RWPE2 (cell line): ENCODE measurements around the gene ESYT3.

Experiments used
- ATAC-seq: fragments of 200-7000 bp; cut with Tn5 transposase; 3 replicates; pipeline ENCODE4 v1.9.1; 2021; ENCODE audit warnings: low read depth
- DNase-seq: peaks from one replicate; pipeline ENCODE4 v3.0.0-alpha.2; 2020; ENCODE audit warnings: low spot score
- H3K27ac ChIP-seq: fragments of 450-650 bp; 2 replicates; pipeline ENCODE4 v1.5.1; 2017; ENCODE audit warnings: mild to moderate bottlenecking; ENCODE audit not compliant: poor library complexity, severe bottlenecking
- H3K27me3 ChIP-seq: fragments of 250-450 bp; sonication (Bioruptor Pico); 2 replicates; pipeline ENCODE4 v1.5.1; 2021; ENCODE audit warnings: mild to moderate bottlenecking, moderate library complexity; ENCODE audit not compliant: insufficient read depth, poor library complexity, severe bottlenecking
- H3K36me3 ChIP-seq: fragments of 250-450 bp; sonication (Bioruptor Pico); 2 replicates; pipeline ENCODE4 v1.5.1; 2020; ENCODE audit warnings: low read depth, mild to moderate bottlenecking, moderate library complexity
- H3K4me1 ChIP-seq: fragments of 250-450 bp; sonication (Bioruptor Pico); 2 replicates; pipeline ENCODE4 v1.5.1; 2021; ENCODE audit warnings: mild to moderate bottlenecking, moderate library complexity; ENCODE audit not compliant: insufficient read depth, poor library complexity, severe bottlenecking
- H3K4me3 ChIP-seq: fragments of 250-450 bp; sonication (Bioruptor Pico); 2 replicates; pipeline ENCODE4 v1.5.1; 2021; ENCODE audit warnings: mild to moderate bottlenecking, moderate library complexity; ENCODE audit not compliant: severe bottlenecking
- H3K9me3 ChIP-seq: fragments of 250-450 bp; sonication (Bioruptor Pico); 2 replicates; pipeline ENCODE4 v1.5.1; 2021; ENCODE audit warnings: mild to moderate bottlenecking, moderate library complexity; ENCODE audit not compliant: severe bottlenecking
- TF ChIP-seq, protein P1 (sequence below): fragments of 450-650 bp; IDR thresholded peaks from one replicate; pipeline ENCODE4 v1.5.1; 2017; ENCODE audit warnings: mild to moderate bottlenecking, moderate library complexity; ENCODE audit not compliant: poor library complexity, severe bottlenecking

The ESYT3 gene

DNA sequence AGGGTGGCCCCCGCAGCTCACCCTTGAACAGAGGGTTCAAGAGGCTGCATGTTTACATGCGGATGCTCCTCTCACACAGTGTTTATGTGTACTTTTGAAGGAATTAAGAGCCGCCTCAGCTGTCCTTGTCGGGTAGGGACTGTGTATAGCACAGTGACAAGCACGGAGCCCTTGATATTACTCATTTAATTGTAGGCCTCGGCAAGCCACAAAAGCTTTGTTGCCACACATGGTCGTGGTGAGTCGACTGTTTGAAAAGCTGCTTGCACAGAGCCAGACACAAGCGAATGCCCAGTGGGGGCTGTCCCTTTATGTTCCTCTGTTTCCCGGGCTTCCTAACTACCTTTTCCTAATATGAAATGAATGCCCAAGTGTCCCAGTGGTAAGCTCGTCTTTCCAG is 4.5 kb downstream of the ESYT3 start:
- no peak for ATAC-seq
- TF ChIP-seq, protein P1, sequence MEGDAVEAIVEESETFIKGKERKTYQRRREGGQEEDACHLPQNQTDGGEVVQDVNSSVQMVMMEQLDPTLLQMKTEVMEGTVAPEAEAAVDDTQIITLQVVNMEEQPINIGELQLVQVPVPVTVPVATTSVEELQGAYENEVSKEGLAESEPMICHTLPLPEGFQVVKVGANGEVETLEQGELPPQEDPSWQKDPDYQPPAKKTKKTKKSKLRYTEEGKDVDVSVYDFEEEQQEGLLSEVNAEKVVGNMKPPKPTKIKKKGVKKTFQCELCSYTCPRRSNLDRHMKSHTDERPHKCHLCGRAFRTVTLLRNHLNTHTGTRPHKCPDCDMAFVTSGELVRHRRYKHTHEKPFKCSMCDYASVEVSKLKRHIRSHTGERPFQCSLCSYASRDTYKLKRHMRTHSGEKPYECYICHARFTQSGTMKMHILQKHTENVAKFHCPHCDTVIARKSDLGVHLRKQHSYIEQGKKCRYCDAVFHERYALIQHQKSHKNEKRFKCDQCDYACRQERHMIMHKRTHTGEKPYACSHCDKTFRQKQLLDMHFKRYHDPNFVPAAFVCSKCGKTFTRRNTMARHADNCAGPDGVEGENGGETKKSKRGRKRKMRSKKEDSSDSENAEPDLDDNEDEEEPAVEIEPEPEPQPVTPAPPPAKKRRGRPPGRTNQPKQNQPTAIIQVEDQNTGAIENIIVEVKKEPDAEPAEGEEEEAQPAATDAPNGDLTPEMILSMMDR: no peak
- peaks cover 16% of the 10 kb centered on the region for H3K27me3 ChIP-seq
- DNase-seq: no peak
- H3K27ac ChIP-seq: no peak overlapping the region
- peaks cover 3% of the 10 kb centered on the region for H3K4me1 ChIP-seq
- no peak overlapping the region for H3K4me3 ChIP-seq
- H3K9me3 ChIP-seq: no peaks in the 10 kb centered on the region
- H3K36me3 ChIP-seq: no peaks in the 10 kb centered on the region

DNA sequence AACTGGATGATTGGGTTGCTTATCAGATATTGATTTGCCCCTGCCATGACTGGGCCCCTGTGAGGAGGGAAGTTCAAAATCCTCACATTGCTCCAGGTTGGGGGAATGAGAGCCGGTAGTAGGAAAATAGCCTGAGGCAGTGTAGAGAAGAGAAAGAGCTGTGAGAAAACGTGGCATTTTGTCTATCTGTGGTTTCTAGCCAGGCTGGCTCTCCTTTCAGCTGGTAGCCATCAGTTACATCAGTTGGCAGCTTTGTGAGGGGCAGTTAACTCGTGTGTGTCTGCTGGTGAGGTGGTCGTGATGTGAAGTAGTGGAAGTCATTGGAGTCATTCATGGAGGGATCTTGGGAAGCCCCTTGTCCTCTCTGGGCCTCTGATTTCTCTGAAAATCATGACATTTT is 5.2 kb downstream of the ESYT3 start:
- H3K4me3 ChIP-seq: no peak overlapping the region
- H3K9me3 ChIP-seq: no peaks in the 10 kb centered on the region
- no peak overlapping the region for H3K27ac ChIP-seq
- TF ChIP-seq, protein P1: no peak
- DNase-seq (no peak), ATAC-seq (no peak)
- peaks cover 13% of the 10 kb centered on the region for H3K27me3 ChIP-seq
- H3K36me3 ChIP-seq: no peaks in the 10 kb centered on the region
- H3K4me1 ChIP-seq: peaks cover 3% of the 10 kb centered on the region

DNA sequence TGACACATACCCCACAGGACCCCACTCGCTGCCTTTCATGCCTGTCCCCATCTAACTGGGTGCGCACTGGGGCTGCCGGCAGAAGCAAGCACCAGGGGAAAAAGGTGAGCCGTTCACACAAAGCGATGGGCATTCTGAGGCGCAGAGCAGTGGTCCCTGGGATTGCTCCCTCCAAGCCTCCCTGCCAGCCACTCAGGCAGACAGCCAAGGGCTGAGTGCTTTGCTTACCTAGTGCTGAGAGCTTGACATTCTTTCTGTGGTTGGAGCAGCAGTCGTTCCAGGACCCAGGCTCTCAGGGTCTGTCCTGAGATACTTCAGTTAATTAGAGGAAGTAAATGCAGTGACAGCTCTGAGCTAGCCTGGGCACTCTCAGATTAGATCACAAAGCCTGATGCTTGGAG is 5.7 kb downstream of the ESYT3 start:
- H3K4me3 ChIP-seq: no peak overlapping the region
- no peak overlapping the region for H3K27ac ChIP-seq
- ATAC-seq: no peak
- no peaks in the 10 kb centered on the region for H3K36me3 ChIP-seq
- H3K4me1 ChIP-seq: peaks cover 3% of the 10 kb centered on the region
- TF ChIP-seq, protein P1: no peak
- H3K9me3 ChIP-seq: no peaks in the 10 kb centered on the region
- DNase-seq: no peak
- peaks cover 8% of the 10 kb centered on the region for H3K27me3 ChIP-seq

DNA sequence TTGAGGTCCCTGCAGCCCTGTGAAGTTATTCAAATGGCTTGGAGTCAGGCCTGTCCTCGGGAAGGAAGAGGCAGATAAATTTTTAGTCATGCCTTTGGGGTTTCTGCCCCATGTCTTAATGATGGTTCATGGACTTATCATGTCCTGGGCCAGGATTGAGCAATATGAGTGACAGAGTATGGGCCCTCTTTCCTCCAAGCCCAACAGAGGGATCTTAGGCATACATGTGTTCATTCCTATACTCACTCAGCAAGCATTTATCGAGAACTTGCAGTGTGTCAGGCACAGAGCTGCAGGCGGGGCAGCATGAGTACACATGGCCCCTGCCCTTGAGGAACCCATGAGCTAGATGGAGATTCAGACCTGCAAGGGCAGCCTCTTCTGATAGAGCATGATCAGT is 6.2 kb downstream of the ESYT3 start:
- Histone ChIP-seq H3K27me3 (peaks cover 4% of the 10 kb centered on the region), H3K4me1 (peaks cover 3% of the 10 kb centered on the region), H3K4me3 (no peak overlapping the region), H3K9me3 (no peaks in the 10 kb centered on the region), H3K36me3 (no peaks in the 10 kb centered on the region), H3K27ac (no peak overlapping the region)
- no peak for DNase-seq
- TF ChIP-seq, protein P1: no peak
- ATAC-seq: no peak; the same call in 2 of the 3 replicates

DNA sequence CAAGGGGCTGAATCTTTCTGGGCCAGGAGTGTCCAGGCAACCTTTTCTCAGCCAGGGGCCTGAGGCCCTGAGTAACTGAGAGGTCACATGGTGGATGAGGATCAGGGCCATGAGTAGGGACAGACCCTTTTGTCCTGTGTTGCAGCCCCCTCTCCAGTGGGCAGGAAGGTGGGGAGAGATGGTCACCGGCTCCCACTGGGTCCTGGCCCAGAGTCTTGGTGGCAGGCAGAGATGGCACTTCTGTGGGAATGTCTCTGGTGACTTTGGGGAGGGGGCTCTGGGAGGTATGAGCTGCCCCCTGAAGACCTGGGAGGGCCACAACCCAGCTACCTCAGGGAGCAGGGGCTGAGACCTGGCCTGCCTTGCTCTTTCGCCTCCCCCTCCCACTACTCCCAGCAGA is 6.8 kb downstream of the ESYT3 start:
- H3K27ac ChIP-seq: no peak overlapping the region
- no peak for DNase-seq

More for the DNA sequence above, 6.8 kb downstream of the ESYT3 start:
- Histone ChIP-seq H3K27me3 (no peaks in the 10 kb centered on the region), H3K4me3 (no peak overlapping the region), H3K36me3 (no peaks in the 10 kb centered on the region), H3K9me3 (no peaks in the 10 kb centered on the region), H3K4me1 (peaks cover 3% of the 10 kb centered on the region)
- TF ChIP-seq, protein P1: no peak
- no peak for ATAC-seq
